Tibial nerve (tissue), 4 donors: ENCODE measurements around the gene AKAP9.

Experiments used
- EP300 ChIP-seq, 2 donors: sonication (generic); formaldehyde crosslinking; IDR thresholded peaks; one replicate each; pipeline ENCODE4 v1.6.1; 2017; ENCODE audit warnings: antibody characterized with exemption in 2 of 2, mild to moderate bottlenecking in 1 of 2
- POLR2A ChIP-seq, 2 donors: fragments of 450-650 bp; IDR thresholded peaks; one replicate each; pipeline ENCODE4 v1.6.1; 2017; ENCODE audit warnings: antibody characterized with exemption in 2 of 2, mild to moderate bottlenecking in 2 of 2, moderate library complexity in 2 of 2
- TF ChIP-seq, protein P1 (sequence below), 5 experiments: fragments of 200-600 bp in 3 of 5; fragments of 450-650 bp in 2 of 5; sonication (generic) in 3 of 5; IDR thresholded peaks; one replicate each; pipeline ENCODE4 v1.5.1; 2016 to 2019; ENCODE audit warnings: antibody characterized with exemption in 5 of 5, mild to moderate bottlenecking in 3 of 5, moderate library complexity in 2 of 5

DNA sequence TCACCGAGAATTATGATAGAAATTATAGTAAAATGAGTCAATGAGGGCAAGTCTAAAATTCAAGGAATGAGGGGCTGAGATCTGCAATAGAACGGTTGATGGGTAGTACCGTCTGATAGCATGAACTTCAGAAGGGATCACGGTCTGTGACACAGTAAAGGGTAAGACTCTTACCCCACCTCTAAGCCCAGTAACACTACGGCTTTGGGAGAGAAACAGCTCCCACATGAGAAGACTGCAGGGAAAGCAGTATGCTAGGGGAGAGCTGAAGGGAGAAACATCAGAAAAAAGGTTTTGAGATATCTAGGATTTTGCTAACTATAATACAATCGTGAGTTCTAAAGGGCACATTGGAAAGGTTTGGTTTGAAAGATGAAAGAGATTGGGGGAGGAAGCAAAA, 12.8 kb upstream of the AKAP9 start:
- TF ChIP-seq, protein P1, sequence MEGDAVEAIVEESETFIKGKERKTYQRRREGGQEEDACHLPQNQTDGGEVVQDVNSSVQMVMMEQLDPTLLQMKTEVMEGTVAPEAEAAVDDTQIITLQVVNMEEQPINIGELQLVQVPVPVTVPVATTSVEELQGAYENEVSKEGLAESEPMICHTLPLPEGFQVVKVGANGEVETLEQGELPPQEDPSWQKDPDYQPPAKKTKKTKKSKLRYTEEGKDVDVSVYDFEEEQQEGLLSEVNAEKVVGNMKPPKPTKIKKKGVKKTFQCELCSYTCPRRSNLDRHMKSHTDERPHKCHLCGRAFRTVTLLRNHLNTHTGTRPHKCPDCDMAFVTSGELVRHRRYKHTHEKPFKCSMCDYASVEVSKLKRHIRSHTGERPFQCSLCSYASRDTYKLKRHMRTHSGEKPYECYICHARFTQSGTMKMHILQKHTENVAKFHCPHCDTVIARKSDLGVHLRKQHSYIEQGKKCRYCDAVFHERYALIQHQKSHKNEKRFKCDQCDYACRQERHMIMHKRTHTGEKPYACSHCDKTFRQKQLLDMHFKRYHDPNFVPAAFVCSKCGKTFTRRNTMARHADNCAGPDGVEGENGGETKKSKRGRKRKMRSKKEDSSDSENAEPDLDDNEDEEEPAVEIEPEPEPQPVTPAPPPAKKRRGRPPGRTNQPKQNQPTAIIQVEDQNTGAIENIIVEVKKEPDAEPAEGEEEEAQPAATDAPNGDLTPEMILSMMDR (IDR thresholded peaks at IDR 0.05), result no peak
- no peak for TF ChIP-seq EP300 (IDR thresholded peaks at IDR 0.05)
- TF ChIP-seq POLR2A (IDR thresholded peaks at IDR 0.05), result no peak
